GM21528 (cell line): ENCODE measurements around the gene ANKS1A.
"Not testable (repeated sequence)": the region's sequence is repeated elsewhere in the genome, so short reads cannot be mapped to it uniquely, and the experiment has no call there.

Experiments used
- ATAC-seq: cut with Tn5 transposase; IDR thresholded peaks from one replicate; pipeline ENCODE4 v1.9.1; 2021; ENCODE audit warnings: mild to moderate bottlenecking, moderate library complexity; ENCODE audit not compliant: unreplicated experiment, low FRiP score

Gene ANKS1A

GRCh38 chr6:34914358-34914757 is 25.3 kb downstream of the ANKS1A start:
- no peak for ATAC-seq

GRCh38 chr6:34916348-34916967 is 27.4 kb downstream of the ANKS1A start:
- ATAC-seq, result no peak

- no peak for ATAC-seq
These were observed 28.7 kb downstream of the ANKS1A start for GRCh38 chr6:34917626-34918285.

- no peak for ATAC-seq
These were observed 30.6 kb downstream of the ANKS1A start for GRCh38 chr6:34919651-34920050.

- no peak for ATAC-seq
These were observed 31.0 kb downstream of the ANKS1A start for GRCh38 chr6:34920097-34920496.

GRCh38 chr6:34922177-34922663 is 33.2 kb downstream of the ANKS1A start:
- ATAC-seq, result no peak

GRCh38 chr6:34924831-34925625 is 36.0 kb downstream of the ANKS1A start:
- ATAC-seq, result no peak

- no peak for ATAC-seq
These were observed 37.6 kb downstream of the ANKS1A start for GRCh38 chr6:34926655-34927054.

- ATAC-seq, result no peak
These were observed 39.2 kb downstream of the ANKS1A start for GRCh38 chr6:34928220-34928619.

GRCh38 chr6:34928695-34929094 is 39.6 kb downstream of the ANKS1A start:
- no peak for ATAC-seq

GRCh38 chr6:34929241-34929978 is 40.4 kb downstream of the ANKS1A start:
- no peak for ATAC-seq

GRCh38 chr6:34930221-34930620 is 41.2 kb downstream of the ANKS1A start:
- no peak for ATAC-seq

- not testable (repeated sequence) for ATAC-seq
These were observed 43.1 kb downstream of the ANKS1A start for GRCh38 chr6:34932202-34932601.

GRCh38 chr6:34934516-34934915 is 45.5 kb downstream of the ANKS1A start:
- ATAC-seq, result no peak

GRCh38 chr6:34938268-34938667 is 49.2 kb downstream of the ANKS1A start:
- ATAC-seq, result no peak

GRCh38 chr6:34940030-34940434 is 51.0 kb downstream of the ANKS1A start:
- no peak for ATAC-seq

- ATAC-seq, result no peak
These were observed 52.4 kb downstream of the ANKS1A start for GRCh38 chr6:34941421-34941820.

GRCh38 chr6:34945317-34945716 is 56.3 kb downstream of the ANKS1A start:
- ATAC-seq, result no peak

- ATAC-seq, result no peak
These were observed 58.5 kb downstream of the ANKS1A start for GRCh38 chr6:34947561-34947960.

GRCh38 chr6:34949636-34950035 is 60.6 kb downstream of the ANKS1A start:
- ATAC-seq, result no peak

- no peak for ATAC-seq
These were observed 61.8 kb downstream of the ANKS1A start for GRCh38 chr6:34950849-34951248.
